Neural cell (in vitro differentiated cells): ENCODE measurements around the gene ZG16B.

Experiments
- EP300 ChIP-seq: fragments of 450-650 bp; conservative IDR thresholded peaks from 2 replicates; pipeline ENCODE4 v1.6.1; 2014; ENCODE audit warnings: antibody characterized with exemption, mild to moderate bottlenecking, moderate library complexity; ENCODE audit not compliant: poor library complexity, severe bottlenecking
- EZH2 ChIP-seq: fragments of 200-600, 300-800 bp; shearing (Covaris generic), sonication (generic); IDR thresholded peaks from 2 replicates; pipeline ENCODE4 v1.6.1; 2014; ENCODE audit warnings: antibody characterized with exemption, low read length, borderline replicate concordance, mild to moderate bottlenecking; ENCODE audit not compliant: insufficient read depth, poor library complexity, severe bottlenecking
- MXI1 ChIP-seq: fragments of 450-650 bp; conservative IDR thresholded peaks from 2 replicates; pipeline ENCODE4 v1.6.1; 2014; ENCODE audit warnings: antibody characterized with exemption, mild to moderate bottlenecking; ENCODE audit not compliant: poor library complexity, severe bottlenecking
- POLR2AphosphoS5 ChIP-seq: IDR thresholded peaks from 2 replicates; pipeline ENCODE4 v1.6.1; 2012
- RAD21 ChIP-seq: fragments of 450-650 bp; conservative IDR thresholded peaks from 2 replicates; pipeline ENCODE4 v1.6.1; 2014; ENCODE audit warnings: antibody characterized with exemption, mild to moderate bottlenecking, moderate library complexity
- TF ChIP-seq, protein P1 (sequence below): fragments of 450-650 bp; IDR thresholded peaks from 2 replicates; pipeline ENCODE4 v1.5.1; 2014; ENCODE audit warnings: antibody characterized with exemption, mild to moderate bottlenecking, moderate library complexity; ENCODE audit not compliant: poor library complexity, severe bottlenecking
- TF ChIP-seq, protein P2 (sequence below): IDR thresholded peaks from 2 replicates; pipeline ENCODE4 v1.6.1; 2012; ENCODE audit warnings: borderline replicate concordance

- TF ChIP-seq, protein P1, sequence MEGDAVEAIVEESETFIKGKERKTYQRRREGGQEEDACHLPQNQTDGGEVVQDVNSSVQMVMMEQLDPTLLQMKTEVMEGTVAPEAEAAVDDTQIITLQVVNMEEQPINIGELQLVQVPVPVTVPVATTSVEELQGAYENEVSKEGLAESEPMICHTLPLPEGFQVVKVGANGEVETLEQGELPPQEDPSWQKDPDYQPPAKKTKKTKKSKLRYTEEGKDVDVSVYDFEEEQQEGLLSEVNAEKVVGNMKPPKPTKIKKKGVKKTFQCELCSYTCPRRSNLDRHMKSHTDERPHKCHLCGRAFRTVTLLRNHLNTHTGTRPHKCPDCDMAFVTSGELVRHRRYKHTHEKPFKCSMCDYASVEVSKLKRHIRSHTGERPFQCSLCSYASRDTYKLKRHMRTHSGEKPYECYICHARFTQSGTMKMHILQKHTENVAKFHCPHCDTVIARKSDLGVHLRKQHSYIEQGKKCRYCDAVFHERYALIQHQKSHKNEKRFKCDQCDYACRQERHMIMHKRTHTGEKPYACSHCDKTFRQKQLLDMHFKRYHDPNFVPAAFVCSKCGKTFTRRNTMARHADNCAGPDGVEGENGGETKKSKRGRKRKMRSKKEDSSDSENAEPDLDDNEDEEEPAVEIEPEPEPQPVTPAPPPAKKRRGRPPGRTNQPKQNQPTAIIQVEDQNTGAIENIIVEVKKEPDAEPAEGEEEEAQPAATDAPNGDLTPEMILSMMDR = no peak
- TF ChIP-seq EZH2 (no peak), MXI1 (no peak), RAD21 (no peak), POLR2AphosphoS5 (no peak), EP300 (no peak)
- TF ChIP-seq, protein P2, sequence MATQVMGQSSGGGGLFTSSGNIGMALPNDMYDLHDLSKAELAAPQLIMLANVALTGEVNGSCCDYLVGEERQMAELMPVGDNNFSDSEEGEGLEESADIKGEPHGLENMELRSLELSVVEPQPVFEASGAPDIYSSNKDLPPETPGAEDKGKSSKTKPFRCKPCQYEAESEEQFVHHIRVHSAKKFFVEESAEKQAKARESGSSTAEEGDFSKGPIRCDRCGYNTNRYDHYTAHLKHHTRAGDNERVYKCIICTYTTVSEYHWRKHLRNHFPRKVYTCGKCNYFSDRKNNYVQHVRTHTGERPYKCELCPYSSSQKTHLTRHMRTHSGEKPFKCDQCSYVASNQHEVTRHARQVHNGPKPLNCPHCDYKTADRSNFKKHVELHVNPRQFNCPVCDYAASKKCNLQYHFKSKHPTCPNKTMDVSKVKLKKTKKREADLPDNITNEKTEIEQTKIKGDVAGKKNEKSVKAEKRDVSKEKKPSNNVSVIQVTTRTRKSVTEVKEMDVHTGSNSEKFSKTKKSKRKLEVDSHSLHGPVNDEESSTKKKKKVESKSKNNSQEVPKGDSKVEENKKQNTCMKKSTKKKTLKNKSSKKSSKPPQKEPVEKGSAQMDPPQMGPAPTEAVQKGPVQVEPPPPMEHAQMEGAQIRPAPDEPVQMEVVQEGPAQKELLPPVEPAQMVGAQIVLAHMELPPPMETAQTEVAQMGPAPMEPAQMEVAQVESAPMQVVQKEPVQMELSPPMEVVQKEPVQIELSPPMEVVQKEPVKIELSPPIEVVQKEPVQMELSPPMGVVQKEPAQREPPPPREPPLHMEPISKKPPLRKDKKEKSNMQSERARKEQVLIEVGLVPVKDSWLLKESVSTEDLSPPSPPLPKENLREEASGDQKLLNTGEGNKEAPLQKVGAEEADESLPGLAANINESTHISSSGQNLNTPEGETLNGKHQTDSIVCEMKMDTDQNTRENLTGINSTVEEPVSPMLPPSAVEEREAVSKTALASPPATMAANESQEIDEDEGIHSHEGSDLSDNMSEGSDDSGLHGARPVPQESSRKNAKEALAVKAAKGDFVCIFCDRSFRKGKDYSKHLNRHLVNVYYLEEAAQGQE = no peak
Observed at GRCh38 chr16:2783581-2784357, 46.3 kb upstream of the ZG16B start.
